NB4 (cell line): ENCODE data around the gene KRT75.

Source experiments
- DNase-seq: peaks from one replicate; pipeline ENCODE4 v3.0.0; 2010; ENCODE audit warnings: low read depth
- H3K4me3 ChIP-seq: one replicate; pipeline ENCODE4 v1.5.1; 2011; ENCODE audit warnings: mild to moderate bottlenecking, low read depth, low read length, moderate library complexity
- CTCF ChIP-seq: IDR thresholded peaks from one replicate; pipeline ENCODE4 v1.5.1; 2012; ENCODE audit warnings: low read depth, low read length
- MAX ChIP-seq: IDR thresholded peaks from 2 replicates; pipeline ENCODE4 v1.6.1; 2011; ENCODE audit warnings: low read depth, low read length
- MYC ChIP-seq: IDR thresholded peaks from 2 replicates; pipeline ENCODE4 v1.6.1; 2011; ENCODE audit warnings: low read depth, low read length
- POLR2A ChIP-seq: IDR thresholded peaks from 2 replicates; pipeline ENCODE4 v1.6.1; 2011; ENCODE audit warnings: mild to moderate bottlenecking; ENCODE audit not compliant: insufficient read length; ENCODE audit errors: extremely low read depth

Gene KRT75

GRCh38 chr12:52392465-52393007 lies 41.6 kb downstream of the KRT75 start:
- TF ChIP-seq POLR2A (no peak), MYC (no peak), MAX (no peak), CTCF (no peak)
- H3K4me3 ChIP-seq, result no peak overlapping the region
- no peak for DNase-seq

- no peak for DNase-seq
- H3K4me3 ChIP-seq, result no peak overlapping the region
- TF ChIP-seq POLR2A (no peak), CTCF (no peak), MYC (no peak), MAX (no peak)
These were observed 42.6 kb downstream of the KRT75 start for GRCh38 chr12:52391618-52392002.

GRCh38 chr12:52390739-52391617 lies 43.2 kb downstream of the KRT75 start:
- TF ChIP-seq CTCF, result peak; percentile 73
- TF ChIP-seq MYC, result no peak
- no peak for TF ChIP-seq POLR2A
- TF ChIP-seq MAX, result no peak
- peak; percentile 28 for DNase-seq
- no peak overlapping the region for H3K4me3 ChIP-seq

GRCh38 chr12:52389313-52390207 lies 44.6 kb downstream of the KRT75 start:
- DNase-seq, result no peak
- no peak for TF ChIP-seq MYC
- TF ChIP-seq MAX, result no peak
- TF ChIP-seq CTCF, result no peak
- TF ChIP-seq POLR2A, result no peak
- H3K4me3 ChIP-seq, result no peak overlapping the region

GRCh38 chr12:52387859-52388258 lies 46.3 kb downstream of the KRT75 start:
- TF ChIP-seq MAX (no peak), POLR2A (no peak), MYC (no peak), CTCF (no peak)

More at GRCh38 chr12:52387859-52388258, 46.3 kb downstream of the KRT75 start:
- no peak overlapping the region for H3K4me3 ChIP-seq
- no peak for DNase-seq
